DMS53 (cell line): ENCODE measurements around the gene MAP3K7.
A peak's percentile ranks its signal among the peaks of the same experiment; 100 is the strongest.

Experiments
- DNase-seq: peaks from one replicate; lab custom pipeline; 2025; lab: John Stamatoyannopoulos, UW

Gene MAP3K7

DNA sequence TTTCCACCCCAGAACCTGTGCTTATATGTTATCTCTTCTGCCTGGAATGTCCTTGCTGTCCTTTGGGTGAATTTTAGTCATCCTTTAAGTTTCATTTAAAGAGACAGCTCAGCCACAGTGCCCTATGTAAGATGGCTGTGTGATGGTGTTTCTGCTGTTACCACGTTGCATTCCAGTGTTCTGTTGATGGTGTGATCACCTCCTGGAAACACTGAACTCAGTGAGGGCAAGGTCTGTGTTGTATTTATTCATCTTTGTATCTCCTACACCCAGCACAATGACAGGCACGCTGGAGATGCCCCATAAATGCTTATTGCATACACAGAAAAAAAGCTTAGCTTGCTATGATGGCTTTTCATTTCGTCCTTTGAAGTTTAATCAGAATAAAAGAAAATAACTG lies 102.5 kb downstream of the MAP3K7 start:
- DNase-seq = no peak

DNA sequence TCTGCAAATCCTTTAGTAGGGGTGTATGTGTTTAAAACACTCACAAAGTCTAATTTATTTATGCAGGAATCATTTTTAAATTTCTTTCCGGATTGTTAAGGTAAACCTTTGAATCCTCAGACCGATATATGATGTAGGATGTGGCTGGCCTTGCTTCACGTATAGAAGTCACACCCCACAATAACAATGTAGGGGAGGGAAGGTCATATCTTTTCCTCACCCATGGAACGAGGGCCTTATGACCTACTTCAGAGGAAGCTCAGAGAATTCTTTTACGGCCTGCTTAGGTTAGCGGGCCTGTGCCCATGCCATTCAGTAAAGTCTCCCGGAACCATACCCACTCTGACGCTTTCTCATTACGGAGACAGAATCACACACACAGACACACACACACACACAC lies 102.9 kb downstream of the MAP3K7 start:
- no peak for DNase-seq

DNA sequence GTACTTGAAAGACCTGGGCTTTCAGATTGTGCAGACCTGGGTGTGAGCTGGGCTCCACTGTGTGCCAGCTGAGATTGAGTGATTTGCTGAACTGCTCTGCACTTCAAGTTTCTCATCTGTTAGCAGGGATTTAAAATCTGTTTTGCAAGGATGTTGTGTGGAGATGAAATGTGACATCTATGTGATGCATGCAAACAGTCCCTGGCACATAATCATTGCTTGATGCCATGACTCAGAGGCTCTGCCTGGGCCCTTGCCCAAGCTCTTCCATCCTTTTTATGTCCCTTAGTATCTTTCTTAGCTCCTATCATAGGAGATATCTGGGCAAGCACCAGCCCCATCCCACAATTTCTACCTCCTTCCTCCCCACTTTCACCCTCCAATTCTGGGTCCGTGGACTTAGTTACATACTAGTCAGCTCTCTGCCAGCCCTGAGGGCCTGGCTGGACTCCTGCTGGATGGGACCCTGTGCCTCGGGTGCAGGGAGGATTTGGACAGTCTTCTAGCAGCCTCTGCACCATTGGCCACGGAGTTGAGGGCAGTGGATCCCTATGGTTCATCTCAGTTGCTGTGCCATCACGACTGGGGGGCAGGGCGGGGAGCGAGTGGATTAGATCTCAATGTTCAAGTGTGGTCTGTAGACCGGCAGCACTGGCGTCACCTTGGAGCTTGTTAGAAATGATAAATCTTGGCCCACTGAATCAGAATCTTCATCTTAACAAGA lies 103.6 kb downstream of the MAP3K7 start:
- DNase-seq = no peak

DNA sequence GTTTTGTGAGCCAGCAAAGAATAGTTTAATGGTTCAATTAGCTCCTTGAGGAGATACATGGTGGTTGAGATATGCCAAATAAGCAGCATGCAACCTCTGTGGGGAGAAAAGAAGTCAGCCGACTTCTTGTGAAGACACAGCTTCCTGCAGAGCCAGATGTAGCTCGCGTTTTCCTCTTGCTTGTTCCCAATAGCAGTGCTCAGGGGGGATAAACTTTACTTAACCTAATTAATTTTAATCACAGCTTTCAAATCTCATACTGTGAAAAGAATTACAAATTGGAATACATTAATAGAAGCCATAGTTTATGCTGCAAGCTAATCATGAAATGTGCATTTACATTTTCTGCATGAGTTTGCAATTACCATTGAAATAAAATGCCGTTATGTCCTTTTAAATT lies 106.2 kb downstream of the MAP3K7 start:
- no peak for DNase-seq

DNA sequence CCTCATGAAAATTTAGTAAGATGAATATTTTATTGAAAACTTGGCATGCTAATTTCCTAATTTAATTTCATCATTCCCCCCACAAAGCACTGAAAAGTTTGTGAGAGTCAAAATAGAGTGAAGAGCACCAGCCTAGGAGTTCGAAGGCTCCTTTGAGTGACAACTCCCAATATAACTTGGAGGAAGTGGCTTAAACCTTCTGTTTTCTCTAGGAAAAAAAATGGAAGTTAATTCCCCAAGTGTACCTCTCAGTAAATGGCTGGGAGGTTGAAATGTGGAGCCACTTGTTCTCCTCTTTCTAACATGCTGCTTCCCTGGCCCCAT lies 107.3 kb downstream of the MAP3K7 start:
- DNase-seq = no peak

DNA sequence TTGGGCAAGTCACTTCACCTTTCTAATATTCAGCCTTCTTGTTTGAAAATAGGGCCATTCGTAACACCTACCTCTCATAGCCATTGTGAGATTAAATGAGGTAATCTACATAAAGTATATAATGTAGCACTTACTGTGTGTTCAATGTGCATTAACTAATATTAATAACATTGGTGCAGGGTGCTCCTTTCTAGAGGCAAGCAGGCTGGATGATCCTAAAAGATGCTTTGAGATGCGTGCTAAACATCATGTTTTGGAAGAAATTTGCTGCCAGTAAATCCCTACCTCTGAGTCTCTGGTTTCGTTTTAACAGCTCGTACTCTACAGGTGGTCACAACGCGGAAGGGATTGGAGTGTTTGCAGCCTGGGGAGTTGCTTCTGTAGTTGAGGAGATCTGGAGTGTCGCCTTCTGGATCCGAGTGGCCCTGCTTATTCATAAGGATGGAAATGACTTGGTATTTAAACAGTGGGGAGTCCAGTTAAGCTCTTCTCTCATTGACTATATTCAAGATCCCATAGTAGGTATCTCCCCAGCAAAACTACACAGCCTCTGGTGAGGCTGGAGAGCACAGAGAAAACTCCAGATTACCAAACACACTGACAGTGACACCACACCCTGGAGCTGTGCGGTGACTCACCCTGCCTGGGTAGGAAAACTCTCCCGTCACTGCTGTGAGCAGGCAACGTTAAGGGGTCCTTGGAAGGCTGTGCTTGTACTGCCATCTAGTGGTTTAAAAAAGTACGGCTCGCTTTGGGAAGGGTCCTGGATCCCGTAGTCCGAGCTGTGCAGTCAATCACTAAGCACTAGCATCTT lies 107.9 kb downstream of the MAP3K7 start:
- peak; percentile 93 for DNase-seq

DNA sequence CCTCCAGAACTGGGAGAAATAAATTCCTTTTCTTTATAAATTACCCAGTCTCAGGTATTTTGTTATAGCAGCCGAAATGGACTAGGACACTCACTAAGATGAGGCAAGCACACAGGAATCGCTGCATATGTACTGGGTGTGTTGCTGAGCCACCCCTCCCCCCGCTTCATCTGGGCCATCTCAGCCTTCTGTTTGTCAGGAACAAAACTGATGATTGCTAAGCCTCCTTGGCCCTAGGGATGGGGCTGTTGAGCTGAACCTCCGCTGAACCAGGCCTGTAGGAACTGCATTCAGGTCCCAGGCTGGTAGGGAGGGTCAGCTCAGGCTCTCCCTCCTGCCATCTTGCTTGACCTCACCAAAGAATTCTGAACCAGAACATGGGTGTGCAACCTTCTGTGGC lies 108.6 kb downstream of the MAP3K7 start:
- DNase-seq = no peak

DNA sequence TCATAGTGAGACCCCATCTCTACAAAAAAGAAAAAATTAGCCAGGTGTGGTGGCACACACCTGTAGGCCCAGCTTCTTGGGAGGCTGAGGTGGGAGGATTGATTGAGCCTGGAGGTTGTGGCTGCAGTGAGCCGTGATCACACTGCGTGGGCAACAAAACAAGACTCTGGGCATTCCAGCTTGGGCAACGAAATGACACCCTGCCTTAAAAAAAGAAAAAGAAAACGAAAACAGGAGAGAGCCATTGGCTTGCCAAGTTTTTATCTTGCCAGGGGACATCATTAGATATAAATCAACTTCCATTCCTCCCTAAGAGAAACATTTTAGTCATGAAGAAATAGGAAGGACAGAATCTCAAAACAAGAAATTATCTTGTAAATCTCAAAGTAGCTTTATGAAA lies 109.5 kb downstream of the MAP3K7 start:
- DNase-seq = no peak

DNA sequence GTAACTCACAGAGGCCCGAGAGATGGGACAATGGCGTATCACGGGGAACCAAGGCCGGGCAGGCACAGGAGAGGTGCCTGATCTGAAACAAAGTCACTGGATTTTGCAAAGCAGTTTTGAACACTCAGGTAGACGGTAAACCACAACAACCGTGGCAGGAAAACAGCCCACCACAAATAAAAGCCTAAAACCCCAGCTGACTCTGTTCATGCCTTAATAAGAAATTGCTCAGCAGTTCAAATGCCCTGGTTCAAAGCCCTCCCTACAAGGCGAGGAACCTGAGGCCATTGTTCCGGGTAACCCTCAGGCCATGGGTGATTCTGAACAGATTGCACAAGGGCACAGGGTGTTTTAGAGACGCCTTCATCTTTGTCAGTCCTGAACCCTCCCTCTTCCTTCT lies 114.2 kb downstream of the MAP3K7 start:
- no peak for DNase-seq

DNA sequence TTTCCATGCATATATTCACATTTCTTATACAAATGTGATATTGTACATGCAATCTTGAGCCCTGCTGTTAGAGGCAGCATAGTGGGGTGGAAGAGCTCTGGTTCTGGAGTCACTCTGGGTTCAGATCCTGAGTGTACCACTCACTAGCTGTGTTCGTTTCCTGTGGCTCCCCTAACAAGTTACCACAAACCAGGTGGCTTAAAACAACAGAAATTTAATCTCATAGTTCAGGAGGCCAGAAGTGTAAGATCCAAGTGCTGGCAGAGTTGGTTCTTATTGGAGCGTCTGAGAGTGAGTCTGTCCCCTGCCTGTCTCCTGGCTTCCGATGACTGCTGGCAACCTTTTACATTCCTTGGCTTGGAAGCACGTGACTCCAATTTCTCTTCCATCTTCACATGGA lies 115.6 kb downstream of the MAP3K7 start:
- DNase-seq = no peak

DNA sequence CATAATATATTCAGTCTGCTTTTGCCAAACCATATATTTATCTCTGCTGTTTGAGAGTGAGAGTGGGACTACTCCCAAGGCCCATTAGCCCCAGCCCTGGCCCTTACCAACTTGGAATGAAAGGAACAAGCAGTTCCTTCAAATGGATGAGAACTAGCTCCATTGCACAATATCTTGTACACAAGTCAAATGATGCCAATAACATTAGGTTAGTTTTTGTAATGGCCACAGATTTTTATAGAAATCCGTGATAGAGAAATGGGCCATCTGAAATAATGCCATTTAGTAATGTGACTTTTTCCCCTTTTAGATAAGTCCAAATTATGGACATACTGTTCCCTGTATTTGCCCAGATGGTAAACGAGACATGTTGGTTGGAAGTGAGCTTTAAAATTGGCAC lies 117.0 kb downstream of the MAP3K7 start:
- no peak for DNase-seq

DNA sequence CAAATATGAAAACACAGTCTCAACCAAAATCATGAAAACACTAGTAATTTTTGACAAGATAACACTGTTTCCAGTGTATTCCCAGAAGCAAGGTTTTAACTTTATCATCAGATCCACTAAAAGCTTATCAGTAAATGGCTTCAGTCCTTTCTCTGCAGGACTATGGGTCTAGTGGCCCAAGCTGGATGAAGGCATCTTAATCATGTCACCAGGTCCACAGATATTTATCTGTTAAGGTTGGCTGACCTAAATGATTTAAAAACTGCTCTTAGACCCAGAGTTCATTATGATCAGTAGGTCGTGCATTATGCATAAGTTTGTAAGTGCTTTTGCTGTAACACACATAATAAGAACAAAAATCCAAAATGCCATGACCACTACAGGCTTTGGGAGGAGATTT lies 118.0 kb downstream of the MAP3K7 start:
- DNase-seq = no peak

DNA sequence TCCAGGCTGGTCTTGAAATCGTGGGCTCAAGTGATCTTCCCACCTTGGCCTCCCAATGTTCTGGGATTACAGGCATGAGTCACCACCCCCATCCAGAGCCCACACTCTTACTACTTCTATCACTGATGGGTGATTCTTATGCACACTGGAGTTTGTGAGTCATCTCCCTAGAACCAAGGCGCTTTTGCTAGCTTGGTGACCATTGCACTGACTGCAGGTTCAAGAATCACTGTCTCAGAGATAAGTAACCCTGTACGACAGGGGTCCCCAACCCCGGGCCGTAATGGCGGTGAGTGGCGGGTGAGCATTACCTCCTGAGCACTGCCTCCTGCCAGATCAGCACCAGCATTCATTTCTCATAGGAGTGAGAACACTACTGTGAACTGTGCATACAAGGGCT lies 118.8 kb downstream of the MAP3K7 start:
- no peak for DNase-seq

DNA sequence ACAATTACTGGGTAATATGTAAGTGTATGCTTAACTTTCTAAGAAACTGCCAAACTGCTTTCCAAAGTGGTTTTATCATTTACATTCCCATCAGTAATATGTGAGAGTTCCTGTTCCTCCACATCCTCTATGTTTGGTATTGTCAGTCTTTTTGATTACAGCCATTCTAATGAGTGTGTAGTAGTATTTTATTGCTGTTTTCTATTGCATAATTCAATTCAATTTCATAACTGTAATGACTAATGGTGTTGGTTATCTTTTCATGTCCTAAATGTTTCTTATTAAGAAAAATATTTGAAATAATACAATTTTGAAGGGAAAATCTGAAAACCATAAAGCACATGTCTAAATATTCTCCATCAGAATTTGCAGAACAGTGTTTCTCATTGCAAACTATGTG lies 119.3 kb downstream of the MAP3K7 start:
- DNase-seq = no peak

DNA sequence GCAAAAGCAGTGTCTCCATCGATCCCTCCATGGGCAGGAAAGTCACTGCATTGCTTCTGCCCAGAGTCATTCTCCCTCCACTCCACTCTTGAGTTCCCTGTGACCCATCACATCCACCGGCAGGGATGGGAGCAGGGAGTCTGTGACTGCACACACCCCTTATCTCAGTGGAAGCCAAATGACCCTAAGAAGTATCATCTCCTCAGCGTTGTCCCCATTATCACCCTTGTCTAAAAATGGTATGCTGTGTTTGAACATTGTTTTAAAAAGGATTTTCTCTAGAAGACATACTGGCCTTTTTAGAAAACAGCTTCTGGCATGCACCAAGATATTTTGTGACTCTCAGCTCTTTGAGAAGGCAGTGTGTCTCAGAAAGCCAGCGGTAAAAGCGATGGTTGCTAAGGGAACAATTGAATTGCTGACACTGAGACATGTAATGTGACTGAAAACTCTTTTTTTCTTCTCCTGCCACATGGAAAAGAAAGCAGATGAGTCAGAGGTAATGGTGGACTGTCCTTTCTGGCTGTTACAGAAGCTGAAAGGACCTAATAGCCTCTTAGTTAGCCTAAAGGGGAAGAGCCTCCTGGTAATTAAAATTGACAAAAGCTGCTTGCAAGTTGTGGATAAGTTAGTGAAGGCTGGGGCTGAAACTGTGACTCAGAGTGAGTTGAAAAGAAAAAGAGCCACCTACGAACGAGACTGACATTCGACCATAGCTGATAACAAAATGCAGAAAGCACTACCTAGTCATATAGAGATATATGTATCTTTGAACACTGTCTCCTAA lies 120.5 kb downstream of the MAP3K7 start:
- no peak for DNase-seq

DNA sequence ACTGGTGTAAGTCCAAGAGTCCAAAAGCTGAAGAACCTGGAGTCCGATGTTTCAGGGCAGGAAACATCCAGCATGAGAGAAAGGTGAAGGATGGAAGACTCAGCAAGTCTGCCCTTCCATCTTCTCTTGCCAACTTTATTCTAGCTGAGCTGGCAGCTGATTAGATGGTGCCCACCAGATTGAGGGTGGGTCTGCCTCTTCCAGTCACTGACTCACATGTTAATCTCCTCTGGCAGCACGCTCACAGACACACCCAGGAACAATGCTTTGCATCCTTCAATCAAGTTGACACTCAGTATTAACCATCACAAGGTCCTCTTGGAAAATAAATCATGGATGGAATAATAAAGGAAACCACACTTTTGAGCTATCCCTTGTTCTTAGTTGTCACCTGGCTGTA lies 121.2 kb downstream of the MAP3K7 start:
- DNase-seq = no peak

DNA sequence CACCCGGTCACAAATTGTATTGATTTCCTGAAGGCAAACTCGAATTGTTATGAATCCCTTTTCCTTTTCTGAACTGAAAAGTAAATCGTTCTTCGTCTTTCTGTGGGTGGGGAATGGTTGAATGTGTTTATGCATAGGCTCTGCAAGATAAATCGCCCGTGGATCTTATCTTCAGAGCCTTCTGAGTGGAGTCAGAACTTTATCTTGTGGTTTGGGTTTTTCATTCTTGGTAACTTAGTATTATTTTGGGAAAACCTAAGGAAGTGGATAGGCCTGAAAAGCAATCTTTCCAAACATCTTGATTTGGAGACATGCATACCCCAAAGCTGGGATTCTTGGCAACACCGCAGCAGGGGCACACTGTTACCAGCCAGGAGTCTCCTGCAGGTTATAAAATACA lies 122.4 kb downstream of the MAP3K7 start:
- no peak for DNase-seq

DNA sequence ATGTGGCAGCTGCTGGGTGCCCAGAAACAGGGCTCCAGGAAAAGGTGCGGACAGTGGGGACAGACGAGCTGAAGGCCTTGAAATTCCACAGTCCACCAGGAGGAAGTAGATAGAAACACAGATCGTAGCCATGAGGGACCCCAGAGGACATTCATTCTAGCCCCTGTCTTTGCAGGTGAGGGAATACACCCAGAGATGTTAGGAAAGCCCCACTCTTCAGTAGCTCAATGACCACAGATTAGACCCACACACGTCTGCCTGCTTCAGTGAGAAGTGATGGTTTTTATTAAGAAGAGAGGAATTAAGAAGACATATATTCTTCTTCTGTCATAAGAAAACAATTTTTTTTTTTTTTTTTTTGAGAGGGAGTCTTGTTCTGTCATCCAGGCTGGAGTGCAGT lies 123.0 kb downstream of the MAP3K7 start:
- no peak for DNase-seq
